D721Med (cell line): ENCODE data around the gene MEPCE.

Experiments
- DNase-seq: peaks from one replicate; pipeline ENCODE4 v3.0.0; 2011; ENCODE audit warnings: low spot score; ENCODE audit not compliant: insufficient read length
- FAIRE-seq: peaks from 2 replicates; lab custom pipeline; 2011; peaks lifted over from hg19 to GRCh38; lab: Jason Lieb, UNC
- TF ChIP-seq, protein P1 (sequence below): IDR thresholded peaks from 2 replicates; pipeline ENCODE4 v1.5.1; 2012; ENCODE audit warnings: mild to moderate bottlenecking, control low read depth; ENCODE audit not compliant: insufficient read depth; ENCODE audit errors: missing control alignments

The MEPCE gene

DNA sequence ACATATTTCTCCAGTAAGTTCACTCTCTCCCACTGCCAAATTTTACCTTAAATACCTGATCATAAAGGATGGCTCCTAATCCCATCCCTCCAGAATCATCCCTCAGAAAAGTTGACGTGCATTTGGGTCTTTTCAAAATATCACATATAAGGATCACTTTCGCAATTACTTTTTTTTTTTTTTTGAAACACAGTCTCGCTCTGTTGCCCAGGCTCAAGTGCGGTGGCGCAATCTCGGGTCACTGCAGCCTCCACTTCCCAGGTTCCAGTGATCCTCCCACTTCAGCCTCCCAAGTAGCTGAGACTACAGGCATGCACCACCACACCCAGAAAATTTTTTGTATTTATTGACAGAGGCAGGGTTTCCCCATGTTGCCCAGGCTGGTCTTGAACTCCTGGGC lies 18.5 kb upstream of the MEPCE start:
- TF ChIP-seq, protein P1, sequence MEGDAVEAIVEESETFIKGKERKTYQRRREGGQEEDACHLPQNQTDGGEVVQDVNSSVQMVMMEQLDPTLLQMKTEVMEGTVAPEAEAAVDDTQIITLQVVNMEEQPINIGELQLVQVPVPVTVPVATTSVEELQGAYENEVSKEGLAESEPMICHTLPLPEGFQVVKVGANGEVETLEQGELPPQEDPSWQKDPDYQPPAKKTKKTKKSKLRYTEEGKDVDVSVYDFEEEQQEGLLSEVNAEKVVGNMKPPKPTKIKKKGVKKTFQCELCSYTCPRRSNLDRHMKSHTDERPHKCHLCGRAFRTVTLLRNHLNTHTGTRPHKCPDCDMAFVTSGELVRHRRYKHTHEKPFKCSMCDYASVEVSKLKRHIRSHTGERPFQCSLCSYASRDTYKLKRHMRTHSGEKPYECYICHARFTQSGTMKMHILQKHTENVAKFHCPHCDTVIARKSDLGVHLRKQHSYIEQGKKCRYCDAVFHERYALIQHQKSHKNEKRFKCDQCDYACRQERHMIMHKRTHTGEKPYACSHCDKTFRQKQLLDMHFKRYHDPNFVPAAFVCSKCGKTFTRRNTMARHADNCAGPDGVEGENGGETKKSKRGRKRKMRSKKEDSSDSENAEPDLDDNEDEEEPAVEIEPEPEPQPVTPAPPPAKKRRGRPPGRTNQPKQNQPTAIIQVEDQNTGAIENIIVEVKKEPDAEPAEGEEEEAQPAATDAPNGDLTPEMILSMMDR, result no peak
- no peak for DNase-seq
- no peak for FAIRE-seq

DNA sequence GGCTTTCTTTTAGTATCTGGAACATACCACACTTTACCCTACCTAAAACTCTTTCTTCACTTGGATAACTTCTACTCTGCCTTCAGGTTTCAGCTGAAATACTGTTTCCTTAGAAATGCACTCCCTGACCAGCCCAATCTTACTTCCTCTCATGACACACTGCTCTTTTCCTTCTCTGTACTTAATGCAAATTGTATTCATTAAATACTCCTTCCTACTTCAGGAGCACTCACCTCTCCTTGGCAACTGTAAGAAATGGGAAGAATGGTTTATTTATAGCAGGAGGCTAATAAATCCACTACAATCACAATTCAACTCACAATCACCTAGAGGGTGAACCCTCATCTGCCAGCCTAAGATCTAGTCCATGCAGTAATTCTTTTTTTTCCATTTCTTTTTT lies 16.3 kb upstream of the MEPCE start:
- FAIRE-seq (no peak), DNase-seq (no peak)
- TF ChIP-seq, protein P1, result no peak

DNA sequence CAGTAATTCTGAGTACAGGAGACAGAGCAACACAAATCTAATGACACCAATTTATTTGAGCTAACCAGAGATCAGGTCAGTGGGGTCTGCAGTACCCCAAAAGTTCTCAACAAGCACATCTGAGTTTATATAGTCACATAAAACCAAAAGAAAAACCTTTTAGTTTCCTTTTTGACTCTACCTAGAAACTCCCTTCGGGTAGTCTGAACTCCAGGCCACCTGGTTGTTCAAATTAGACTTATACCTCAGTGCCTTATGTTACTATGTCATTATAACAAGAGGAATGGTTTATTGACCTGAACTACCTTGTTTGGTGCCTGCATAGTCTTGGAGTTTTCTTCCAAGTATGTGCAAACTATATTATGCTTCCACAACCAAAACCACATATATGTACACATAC lies 15.7 kb upstream of the MEPCE start:
- DNase-seq, result no peak
- FAIRE-seq, result no peak
- TF ChIP-seq, protein P1, result no peak

DNA sequence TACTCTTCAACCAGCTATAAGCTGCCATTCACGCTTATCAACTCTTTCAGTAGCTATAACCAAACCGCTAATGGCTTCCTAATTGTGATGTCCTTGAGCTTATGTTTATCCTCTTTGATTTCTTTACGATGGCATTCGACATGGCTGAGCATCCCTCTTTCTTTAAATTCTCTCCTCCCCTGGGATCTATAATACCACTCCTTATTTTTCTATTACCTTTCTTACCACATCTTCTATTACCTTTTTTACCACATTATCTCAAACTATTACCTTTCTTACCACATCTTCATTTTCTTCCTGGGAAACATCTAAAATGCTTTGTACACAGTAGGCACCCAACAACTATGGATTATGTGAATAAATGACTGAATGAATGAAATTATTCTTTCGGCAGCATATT lies 14.2 kb upstream of the MEPCE start:
- TF ChIP-seq, protein P1, result no peak
- no peak for DNase-seq
- no peak for FAIRE-seq

DNA sequence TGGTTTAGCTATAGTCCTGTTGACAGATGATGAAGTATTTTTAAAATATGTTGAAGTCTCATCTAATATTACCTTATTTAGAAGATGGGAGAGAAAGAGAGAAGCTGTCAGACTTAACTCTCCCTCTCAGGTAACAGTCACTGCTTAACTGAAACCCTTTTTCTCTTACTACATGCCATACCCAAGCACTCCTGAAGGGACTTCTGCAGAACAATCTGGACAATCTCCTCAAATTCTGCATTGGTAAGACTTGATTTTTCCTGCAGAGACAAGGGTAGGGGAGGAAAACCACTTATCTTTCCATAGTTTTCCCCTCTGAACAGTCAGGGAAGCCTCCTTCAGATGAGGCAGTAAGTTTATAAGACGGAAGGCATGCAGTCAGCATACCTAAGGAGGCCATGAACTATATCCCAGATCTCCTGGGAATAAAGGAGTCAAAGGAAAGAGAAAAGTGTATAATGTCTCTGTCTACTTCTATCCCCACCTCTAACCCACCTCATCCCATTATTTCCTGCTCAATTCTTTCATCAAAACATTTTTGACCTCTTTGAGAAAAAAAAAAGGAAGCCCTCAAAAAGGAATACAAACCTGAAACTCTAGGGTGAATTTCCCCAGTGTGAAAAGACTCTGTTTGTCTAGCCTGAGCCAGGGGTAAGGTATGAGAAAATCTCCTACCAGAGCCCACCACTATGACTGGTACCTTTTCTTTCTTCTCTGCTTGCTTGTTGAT lies 10.5 kb upstream of the MEPCE start:
- TF ChIP-seq, protein P1, result no peak
- FAIRE-seq, result no peak
- DNase-seq, result no peak

DNA sequence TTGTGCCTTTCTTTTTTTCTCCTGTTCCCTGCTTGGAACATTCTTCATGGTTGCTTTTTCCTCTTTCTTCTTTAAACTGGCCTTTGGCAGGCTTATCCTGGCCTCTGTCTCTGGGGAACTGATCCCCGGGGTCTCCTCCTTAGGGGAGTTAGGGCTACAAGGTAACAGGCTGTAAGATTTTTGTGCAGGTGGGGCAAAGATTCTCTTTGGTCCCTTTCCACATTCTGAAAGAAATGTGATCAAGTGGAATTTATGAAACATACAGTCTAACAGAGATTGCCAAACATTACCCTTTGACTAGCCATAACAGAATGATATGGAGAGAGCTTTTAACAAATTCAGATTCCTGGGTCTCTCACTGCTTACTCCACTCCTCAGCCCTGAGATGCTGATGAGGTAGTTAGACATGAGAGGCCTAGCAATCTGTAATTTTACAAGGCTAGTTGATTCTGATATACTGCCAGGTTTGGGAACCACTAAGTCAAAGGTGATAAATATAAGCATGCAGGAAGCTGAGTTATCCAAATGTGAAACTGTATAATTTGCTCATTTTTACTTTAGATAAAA lies 9.9 kb upstream of the MEPCE start:
- TF ChIP-seq, protein P1, result no peak
- no peak for FAIRE-seq
- DNase-seq, result no peak

DNA sequence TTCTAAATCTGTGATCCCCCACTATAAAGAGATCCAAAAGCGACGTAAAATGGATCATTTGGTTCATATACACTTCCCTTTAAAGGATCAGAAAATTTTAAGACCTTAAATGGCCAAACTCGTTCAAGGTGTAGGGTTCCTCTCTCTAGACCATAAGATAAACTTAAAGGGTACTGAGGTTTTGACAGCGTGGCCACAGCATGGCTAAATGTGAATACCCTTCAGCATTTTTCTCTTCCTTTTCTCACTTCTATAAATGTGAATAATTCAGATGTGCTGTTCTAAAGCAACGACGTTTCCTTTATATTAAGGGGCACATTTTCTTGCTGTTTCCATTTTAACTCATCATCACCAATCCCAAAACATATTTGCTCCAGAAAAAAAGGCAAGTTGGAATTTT lies 6.3 kb upstream of the MEPCE start:
- FAIRE-seq (no peak), DNase-seq (no peak)
- TF ChIP-seq, protein P1, result no peak
